ENCODE measurements around the gene TGFBR3L. TPM values are rescaled to one million over a fixed set of nuclear protein-coding genes. Genes with fewer than 3 reads are reported as not detected.

The TGFBR3L gene
- total and polyA plus RNA-seq, 2 experiments from 2014 or later, result 1.7 to 7.0 TPM

DNA sequence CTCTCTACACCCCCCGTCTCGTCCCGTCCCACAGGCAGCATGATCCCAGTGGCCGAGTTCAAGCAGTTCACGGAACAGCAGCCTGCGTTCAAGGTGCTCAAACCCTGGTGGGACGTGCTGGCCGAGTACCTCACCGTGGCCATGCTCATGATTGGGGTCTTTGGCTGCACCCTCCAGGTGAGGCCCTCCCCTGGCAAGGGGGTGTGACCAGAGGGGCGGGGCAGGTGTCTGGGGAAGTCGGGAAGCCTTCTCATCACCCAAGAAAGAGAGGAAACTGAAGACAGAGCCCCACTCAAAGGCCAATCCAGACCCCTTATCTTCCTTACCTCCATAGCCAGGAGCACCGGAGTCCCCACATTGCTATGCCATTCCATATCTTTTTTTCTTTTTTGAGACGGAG is 19.1 kb upstream of the TGFBR3L start:
- DNase-seq (ENCODE audit: low spot score) (no peak), ATAC-seq (no peak)
- Mint-ChIP-seq H3K27me3 (ENCODE audit: insufficient read depth, low read depth, poor library complexity) (peaks cover 8% of the 10 kb centered on the region), H3K27ac (no peak overlapping the region), H3K36me3 (ENCODE audit: low read depth) (peaks cover 8% of the 10 kb centered on the region; the same call in 2 of the 3 replicates), H3K9me3 (no peaks in the 10 kb centered on the region), H3K4me3 (no peak overlapping the region), H3K4me1 (peaks cover 6% of the 10 kb centered on the region)
- Histone ChIP-seq H3F3A (replicated peaks; ENCODE audit: low read depth) (no peaks in the 10 kb centered on the region), H2AFZ (no peak overlapping the region), H3K27me3 (ENCODE audit: insufficient read depth) (no peaks in the 10 kb centered on the region), H3K79me2 (replicated peaks; ENCODE audit: insufficient read depth) (no peaks in the 10 kb centered on the region), H3K36me3 (ENCODE audit: insufficient read depth) (no peaks in the 10 kb centered on the region), H3K4me1 (ENCODE audit: insufficient read depth) (0 out of 2 replicates have a peak, but pooled peaks cover 3% of the 10 kb centered on the region), H4K20me1 (replicated peaks; ENCODE audit: insufficient read depth) (no peaks in the 10 kb centered on the region; the same call in 1 of the 2 replicates), H3K9me2 (ENCODE audit: insufficient read depth) (no peaks in the 10 kb centered on the region), H3K27ac (ENCODE audit: low read depth) (no peak overlapping the region), H3K4me3 (no peak overlapping the region), H3K4me2 (no peak overlapping the region)
- TF ChIP-seq JUNB (IDR thresholded peaks at IDR 0.05; ENCODE audit: unreplicated experiment) (no peak), EZH2 (IDR thresholded peaks at IDR 0.05; ENCODE audit: low read depth, unreplicated experiment) (no peak), EZH2phosphoT487 (IDR thresholded peaks at IDR 0.05; ENCODE audit: unreplicated experiment) (no peak), POLR2AphosphoS5 (IDR thresholded peaks at IDR 0.05; ENCODE audit: low read depth) (no peak), STAT1 (IDR thresholded peaks at IDR 0.05; ENCODE audit: unreplicated experiment) (no peak), ZNF114 (CRISPR knock-in tag; IDR thresholded peaks at IDR 0.05) (no peak), CREB1 (CRISPR knock-in tag; IDR thresholded peaks at IDR 0.05; ENCODE audit: low read depth) (no peak), ZNF331 (CRISPR knock-in tag; IDR thresholded peaks at IDR 0.05; ENCODE audit: low read depth) (no peak), NANOG (IDR thresholded peaks at IDR 0.05; ENCODE audit: borderline replicate concordance) (no peak)
- TF ChIP-seq, protein P1, sequence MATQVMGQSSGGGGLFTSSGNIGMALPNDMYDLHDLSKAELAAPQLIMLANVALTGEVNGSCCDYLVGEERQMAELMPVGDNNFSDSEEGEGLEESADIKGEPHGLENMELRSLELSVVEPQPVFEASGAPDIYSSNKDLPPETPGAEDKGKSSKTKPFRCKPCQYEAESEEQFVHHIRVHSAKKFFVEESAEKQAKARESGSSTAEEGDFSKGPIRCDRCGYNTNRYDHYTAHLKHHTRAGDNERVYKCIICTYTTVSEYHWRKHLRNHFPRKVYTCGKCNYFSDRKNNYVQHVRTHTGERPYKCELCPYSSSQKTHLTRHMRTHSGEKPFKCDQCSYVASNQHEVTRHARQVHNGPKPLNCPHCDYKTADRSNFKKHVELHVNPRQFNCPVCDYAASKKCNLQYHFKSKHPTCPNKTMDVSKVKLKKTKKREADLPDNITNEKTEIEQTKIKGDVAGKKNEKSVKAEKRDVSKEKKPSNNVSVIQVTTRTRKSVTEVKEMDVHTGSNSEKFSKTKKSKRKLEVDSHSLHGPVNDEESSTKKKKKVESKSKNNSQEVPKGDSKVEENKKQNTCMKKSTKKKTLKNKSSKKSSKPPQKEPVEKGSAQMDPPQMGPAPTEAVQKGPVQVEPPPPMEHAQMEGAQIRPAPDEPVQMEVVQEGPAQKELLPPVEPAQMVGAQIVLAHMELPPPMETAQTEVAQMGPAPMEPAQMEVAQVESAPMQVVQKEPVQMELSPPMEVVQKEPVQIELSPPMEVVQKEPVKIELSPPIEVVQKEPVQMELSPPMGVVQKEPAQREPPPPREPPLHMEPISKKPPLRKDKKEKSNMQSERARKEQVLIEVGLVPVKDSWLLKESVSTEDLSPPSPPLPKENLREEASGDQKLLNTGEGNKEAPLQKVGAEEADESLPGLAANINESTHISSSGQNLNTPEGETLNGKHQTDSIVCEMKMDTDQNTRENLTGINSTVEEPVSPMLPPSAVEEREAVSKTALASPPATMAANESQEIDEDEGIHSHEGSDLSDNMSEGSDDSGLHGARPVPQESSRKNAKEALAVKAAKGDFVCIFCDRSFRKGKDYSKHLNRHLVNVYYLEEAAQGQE (IDR thresholded peaks at IDR 0.05; ENCODE audit: unreplicated experiment), result no peak
- TF ChIP-seq, protein P2, sequence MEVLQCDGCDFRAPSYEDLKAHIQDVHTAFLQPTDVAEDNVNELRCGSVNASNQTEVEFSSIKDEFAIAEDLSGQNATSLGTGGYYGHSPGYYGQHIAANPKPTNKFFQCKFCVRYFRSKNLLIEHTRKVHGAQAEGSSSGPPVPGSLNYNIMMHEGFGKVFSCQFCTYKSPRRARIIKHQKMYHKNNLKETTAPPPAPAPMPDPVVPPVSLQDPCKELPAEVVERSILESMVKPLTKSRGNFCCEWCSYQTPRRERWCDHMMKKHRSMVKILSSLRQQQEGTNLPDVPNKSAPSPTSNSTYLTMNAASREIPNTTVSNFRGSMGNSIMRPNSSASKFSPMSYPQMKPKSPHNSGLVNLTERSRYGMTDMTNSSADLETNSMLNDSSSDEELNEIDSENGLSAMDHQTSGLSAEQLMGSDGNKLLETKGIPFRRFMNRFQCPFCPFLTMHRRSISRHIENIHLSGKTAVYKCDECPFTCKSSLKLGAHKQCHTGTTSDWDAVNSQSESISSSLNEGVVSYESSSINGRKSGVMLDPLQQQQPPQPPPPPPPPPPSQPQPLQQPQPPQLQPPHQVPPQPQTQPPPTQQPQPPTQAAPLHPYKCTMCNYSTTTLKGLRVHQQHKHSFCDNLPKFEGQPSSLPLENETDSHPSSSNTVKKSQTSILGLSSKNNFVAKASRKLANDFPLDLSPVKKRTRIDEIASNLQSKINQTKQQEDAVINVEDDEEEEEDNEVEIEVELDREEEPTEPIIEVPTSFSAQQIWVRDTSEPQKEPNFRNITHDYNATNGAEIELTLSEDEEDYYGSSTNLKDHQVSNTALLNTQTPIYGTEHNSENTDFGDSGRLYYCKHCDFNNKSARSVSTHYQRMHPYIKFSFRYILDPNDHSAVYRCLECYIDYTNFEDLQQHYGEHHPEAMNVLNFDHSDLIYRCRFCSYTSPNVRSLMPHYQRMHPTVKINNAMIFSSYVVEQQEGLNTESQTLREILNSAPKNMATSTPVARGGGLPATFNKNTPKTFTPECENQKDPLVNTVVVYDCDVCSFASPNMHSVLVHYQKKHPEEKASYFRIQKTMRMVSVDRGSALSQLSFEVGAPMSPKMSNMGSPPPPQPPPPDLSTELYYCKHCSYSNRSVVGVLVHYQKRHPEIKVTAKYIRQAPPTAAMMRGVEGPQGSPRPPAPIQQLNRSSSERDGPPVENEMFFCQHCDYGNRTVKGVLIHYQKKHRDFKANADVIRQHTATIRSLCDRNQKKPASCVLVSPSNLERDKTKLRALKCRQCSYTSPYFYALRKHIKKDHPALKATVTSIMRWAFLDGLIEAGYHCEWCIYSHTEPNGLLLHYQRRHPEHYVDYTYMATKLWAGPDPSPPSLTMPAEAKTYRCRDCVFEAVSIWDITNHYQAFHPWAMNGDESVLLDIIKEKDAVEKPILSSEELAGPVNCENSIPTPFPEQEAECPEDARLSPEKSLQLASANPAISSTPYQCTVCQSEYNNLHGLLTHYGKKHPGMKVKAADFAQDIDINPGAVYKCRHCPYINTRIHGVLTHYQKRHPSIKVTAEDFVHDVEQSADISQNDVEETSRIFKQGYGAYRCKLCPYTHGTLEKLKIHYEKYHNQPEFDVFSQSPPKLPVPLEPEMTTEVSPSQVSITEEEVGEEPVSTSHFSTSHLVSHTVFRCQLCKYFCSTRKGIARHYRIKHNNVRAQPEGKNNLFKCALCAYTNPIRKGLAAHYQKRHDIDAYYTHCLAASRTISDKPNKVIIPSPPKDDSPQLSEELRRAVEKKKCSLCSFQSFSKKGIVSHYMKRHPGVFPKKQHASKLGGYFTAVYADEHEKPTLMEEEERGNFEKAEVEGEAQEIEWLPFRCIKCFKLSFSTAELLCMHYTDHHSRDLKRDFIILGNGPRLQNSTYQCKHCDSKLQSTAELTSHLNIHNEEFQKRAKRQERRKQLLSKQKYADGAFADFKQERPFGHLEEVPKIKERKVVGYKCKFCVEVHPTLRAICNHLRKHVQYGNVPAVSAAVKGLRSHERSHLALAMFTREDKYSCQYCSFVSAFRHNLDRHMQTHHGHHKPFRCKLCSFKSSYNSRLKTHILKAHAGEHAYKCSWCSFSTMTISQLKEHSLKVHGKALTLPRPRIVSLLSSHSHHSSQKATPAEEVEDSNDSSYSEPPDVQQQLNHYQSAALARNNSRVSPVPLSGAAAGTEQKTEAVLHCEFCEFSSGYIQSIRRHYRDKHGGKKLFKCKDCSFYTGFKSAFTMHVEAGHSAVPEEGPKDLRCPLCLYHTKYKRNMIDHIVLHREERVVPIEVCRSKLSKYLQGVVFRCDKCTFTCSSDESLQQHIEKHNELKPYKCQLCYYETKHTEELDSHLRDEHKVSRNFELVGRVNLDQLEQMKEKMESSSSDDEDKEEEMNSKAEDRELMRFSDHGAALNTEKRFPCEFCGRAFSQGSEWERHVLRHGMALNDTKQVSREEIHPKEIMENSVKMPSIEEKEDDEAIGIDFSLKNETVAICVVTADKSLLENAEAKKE (CRISPR knock-in tag; IDR thresholded peaks at IDR 0.05), result no peak
- TF ChIP-seq, protein P3, sequence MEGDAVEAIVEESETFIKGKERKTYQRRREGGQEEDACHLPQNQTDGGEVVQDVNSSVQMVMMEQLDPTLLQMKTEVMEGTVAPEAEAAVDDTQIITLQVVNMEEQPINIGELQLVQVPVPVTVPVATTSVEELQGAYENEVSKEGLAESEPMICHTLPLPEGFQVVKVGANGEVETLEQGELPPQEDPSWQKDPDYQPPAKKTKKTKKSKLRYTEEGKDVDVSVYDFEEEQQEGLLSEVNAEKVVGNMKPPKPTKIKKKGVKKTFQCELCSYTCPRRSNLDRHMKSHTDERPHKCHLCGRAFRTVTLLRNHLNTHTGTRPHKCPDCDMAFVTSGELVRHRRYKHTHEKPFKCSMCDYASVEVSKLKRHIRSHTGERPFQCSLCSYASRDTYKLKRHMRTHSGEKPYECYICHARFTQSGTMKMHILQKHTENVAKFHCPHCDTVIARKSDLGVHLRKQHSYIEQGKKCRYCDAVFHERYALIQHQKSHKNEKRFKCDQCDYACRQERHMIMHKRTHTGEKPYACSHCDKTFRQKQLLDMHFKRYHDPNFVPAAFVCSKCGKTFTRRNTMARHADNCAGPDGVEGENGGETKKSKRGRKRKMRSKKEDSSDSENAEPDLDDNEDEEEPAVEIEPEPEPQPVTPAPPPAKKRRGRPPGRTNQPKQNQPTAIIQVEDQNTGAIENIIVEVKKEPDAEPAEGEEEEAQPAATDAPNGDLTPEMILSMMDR (conservative IDR thresholded peaks at IDR 0.05; ENCODE audit: low read depth in 2 of 2), result no peak
- TF ChIP-seq, protein P4, sequence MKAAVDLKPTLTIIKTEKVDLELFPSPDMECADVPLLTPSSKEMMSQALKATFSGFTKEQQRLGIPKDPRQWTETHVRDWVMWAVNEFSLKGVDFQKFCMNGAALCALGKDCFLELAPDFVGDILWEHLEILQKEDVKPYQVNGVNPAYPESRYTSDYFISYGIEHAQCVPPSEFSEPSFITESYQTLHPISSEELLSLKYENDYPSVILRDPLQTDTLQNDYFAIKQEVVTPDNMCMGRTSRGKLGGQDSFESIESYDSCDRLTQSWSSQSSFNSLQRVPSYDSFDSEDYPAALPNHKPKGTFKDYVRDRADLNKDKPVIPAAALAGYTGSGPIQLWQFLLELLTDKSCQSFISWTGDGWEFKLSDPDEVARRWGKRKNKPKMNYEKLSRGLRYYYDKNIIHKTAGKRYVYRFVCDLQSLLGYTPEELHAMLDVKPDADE (IDR thresholded peaks at IDR 0.05), result no peak

All from GM23338 (cell line).